ENCODE data around the gene HOXB5.

Gene HOXB5

DNA sequence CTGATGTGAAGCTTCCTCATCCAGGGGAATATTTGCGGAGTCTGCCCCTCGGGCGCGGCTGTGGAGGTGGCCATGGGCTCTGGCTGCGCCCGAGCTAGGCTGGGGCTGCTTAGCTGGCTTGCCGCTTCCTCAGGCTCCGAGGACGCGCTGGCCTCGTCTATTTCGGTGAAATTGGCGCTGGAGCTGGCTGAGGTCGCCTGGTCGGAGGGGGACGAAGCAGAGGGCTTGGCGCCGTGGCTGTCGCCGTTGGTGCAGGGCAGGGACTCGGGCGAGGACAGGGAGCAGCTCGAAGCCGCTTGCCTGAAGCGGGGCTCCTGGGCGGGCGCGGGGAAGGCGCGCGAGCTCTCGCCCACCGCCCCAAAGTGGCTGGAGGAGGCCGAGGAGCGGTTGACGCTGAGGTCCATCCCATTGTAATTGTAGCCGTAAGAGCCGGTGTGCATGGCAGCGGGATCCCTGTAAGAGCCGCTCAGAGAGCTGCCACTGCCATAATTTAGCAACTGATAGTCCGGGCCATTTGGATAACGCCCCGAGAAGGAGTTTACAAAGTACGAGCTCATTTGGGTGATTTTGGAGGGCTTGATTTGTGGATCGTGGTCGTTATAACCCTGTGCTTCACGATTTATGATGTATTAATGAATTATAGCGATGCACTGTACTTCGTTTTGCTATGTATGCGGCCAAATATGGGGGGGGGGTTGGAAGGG, at the start of gene HOXB5:
HOXB5 (minus strand) TSS at position 654 of the 704 bp plus-strand sequence; CDS start at position 557, 97 bp downstream.
- in situ Hi-C loops (cut with HindIII; ENCODE audit: low sequenced_read_pairs): no loop called here

DNA sequence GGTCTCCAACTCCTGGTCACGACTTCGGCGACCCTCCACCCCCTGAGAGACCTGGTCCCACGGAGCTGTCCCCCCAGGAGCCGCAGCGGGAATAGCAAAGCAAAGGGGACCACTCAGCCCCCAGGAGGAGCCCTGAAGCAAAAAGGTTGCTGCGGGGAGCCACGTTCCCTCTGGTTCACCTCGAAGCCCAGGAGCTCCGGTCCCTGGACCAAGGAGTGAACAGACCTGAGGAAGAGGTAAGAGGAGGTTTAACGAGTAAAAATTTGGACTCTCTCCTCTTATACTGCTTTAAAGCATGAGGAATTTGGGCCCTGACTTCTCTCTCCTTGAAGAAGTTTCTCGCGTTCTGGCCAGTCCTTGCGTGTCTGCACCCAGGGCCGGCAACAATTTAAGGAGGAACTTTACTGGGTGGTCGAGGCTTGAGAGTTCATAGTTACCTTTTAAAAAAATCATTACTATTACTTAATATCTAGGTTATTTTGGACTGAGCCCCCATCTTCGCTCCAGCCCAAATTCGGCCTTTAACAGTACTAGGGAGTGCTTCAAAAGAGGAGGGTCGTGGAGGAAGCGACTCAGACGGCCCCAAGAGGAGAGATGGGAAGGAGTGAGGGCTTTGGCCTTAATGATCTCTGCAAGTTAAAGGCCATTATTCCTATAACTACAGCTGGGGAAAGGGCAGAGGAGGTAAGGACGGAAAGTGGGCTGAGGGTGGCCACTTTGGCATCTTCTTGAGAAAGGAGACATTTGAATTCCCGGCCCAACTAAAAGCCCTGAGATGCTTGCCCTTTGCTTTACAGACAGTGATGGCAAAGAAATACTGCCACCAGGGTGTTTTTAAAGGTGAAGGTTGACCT, 49.5 kb upstream of the HOXB5 start:
- in situ Hi-C loops (cut with HindIII; ENCODE audit: low sequenced_read_pairs): no loop called here

DNA sequence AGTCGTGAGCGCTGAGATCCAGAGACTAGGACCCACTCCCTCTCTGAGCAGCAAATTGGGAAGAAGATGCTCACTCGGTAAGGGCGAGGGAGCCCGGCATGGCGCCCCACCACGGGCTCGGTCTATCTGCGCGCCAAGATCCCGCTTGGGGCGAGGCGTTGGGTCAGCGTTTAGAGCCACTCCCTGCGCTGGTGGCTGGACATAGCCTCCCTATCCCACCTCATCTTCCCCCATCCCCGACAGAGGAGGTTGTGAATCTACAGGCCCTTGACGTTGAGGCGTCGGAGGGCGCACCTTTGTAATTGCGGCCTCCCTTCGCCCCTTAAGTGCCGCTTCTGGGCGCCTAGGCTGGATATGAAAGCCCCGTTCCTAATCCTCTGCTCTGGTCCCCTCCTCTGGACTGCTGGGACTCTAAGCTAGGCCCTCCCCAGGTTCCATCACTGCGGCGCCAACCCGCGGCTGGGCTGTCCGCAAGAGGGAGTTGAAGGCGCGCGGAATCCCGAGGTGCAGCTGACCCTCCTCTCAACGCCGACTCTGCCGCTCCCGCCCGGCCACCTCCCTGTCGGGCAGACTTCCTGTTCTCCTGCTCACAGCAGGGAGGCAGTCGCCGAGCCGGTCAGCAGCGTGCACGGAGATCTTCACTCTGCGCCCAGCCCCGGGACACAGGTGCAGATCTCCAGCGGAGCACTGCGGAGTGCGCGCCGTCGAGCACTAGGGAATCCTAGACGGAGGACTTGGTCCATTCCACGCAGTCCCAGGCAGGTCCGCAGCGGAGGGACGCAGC, 48.7 kb upstream of the HOXB5 start:
- in situ Hi-C loops (cut with HindIII; ENCODE audit: low sequenced_read_pairs): no loop called here

DNA sequence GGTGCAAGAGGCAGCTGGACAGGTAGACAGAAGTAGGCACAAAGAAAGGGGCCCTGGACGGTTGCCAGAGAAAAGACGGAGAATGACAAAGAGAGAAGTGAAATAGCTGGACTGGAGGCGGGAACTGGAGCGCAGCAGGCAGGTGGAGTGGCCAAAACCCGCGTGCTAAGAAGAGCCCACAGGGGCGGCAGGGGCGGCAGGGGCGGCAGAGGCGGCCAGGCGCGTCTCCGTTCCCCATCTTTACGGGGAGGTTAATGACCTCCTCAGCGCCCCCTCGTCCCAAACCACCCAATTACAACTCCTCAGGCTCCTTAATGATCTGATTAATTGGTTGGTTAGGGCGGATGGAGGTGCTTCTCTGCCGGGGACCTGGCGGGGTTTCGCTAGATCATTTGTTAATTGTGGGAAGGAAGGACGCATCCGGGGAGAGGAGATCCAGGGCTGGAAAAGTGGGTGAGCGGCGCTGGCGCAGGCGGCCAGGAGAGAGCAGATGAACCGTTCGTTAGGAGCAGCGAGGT, 48.0 kb upstream of the HOXB5 start:
- in situ Hi-C loops (cut with HindIII; ENCODE audit: low sequenced_read_pairs): no loop called here

DNA sequence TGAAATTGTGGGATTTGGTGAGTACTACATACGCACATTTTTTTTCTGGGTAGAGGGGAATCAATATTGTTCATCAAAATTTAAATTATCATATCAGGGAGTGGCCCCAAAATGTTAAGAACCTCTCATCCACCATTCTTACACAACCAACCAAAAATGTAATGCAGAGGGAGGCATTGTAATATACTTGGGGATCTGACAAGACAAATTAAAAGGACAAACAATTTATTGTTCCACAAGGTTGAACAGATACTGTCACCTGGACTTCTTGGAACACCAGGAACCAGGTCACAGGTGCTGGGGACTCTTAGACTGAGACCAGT, 47.2 kb upstream of the HOXB5 start:
- in situ Hi-C loops (cut with HindIII; ENCODE audit: low sequenced_read_pairs): no loop called here

DNA sequence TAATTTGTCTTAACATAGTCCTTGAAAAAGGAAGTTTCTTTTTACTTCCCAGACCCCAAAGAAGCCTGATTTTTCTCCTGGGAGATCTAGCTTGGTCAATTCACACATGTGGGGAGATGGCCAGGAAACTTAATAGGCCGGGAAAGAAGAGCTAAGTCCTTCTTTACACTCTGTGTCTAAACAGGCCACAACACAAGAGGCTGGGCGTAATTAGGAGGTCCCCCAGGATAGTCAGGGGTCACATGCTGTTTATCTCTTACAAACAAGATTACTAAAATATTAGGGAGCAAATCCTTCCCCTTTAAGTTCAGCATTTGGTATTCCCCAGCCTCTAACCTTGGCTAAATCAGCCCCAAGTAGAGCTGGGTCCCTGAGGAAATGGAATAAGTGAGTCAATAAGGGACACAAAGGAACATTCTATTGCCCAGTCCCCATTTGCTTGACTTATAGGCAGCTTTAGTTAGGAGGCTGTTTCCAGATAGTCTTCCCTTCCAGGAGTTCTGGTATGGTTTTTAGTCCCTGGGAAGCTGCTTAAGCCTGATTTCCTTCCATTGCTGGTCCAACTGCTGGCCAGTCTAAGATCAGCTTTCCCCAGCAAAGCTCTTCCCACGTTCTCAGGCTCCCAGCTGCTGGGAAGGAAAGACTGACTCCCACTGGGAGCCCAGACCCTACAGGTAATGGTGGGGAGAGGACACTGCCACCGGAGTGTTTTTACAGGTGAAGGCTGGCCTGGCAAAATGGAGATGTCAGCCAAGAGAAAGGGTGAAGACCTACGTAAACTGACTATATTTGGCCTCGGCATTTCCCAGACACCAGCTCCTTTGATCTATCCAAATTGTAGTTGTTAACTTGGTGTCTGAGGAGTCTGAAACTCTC, 46.6 kb upstream of the HOXB5 start:
- in situ Hi-C loops (cut with HindIII; ENCODE audit: low sequenced_read_pairs): no loop called here

DNA sequence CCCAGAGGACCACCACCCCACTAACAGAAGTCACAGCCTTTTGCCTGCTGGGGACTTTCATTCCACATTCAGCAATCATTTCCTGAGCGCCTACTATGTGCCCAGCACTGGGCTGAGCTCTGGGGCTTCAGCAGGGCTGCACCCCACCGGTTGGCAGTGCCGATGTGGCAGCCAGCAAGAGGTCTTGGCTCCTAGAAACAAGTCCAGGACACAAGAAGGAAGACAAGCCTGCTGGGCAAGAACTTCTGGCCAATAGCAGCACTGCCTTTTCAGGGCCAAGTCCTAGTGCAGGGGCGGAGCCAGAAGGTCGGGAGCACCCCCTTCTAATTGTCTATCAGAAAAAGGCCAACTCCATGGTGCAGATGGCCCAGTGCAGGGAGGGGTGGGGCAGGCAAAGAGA, 45.6 kb upstream of the HOXB5 start:
- in situ Hi-C loops (cut with HindIII; ENCODE audit: low sequenced_read_pairs): no loop called here

DNA sequence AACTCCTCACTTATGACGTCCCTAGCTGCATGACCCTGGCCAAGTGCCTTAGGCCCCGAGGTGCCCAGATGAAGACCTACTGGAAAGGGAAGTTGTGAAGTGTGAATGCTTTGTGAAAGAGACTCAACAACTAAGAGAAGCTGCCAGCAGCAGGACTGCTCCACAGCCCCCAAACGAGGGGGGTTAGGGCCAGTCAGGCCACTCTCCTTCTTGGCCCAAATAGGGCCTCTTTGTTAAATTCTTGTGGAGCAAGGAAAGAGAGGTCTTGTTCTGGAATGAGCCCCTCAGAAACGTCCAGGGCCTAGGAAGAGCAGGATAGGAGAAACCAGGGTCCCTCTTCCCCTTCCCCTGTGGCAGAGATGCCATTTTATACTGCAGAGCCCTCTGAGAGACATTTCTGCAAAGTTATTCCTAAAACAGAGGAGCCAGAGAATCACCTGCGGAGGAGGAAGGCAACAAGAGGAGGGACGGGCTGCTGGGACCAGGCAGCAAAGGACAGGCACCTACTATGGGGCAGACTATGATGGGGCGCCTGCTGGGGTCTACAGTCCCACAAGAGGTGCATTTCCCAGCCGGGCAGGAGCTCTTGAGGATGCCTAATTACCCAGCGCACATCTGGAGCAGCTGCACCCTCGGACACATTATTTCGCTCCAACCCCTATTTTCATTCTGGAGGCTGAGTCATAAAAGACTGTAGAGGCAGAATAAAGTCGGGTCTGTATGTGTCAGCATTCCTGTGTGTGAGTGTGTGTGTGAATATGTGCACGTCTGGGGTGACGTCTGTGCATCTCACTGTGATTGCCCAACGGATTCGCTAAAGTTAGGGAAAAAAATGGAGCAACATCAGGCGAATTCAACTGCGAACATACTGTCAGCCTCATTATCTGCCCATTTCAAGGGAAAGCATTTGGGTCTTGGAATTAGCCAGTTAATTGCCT, 44.0 kb upstream of the HOXB5 start:
- in situ Hi-C loops (cut with HindIII; ENCODE audit: low sequenced_read_pairs): no loop called here

DNA sequence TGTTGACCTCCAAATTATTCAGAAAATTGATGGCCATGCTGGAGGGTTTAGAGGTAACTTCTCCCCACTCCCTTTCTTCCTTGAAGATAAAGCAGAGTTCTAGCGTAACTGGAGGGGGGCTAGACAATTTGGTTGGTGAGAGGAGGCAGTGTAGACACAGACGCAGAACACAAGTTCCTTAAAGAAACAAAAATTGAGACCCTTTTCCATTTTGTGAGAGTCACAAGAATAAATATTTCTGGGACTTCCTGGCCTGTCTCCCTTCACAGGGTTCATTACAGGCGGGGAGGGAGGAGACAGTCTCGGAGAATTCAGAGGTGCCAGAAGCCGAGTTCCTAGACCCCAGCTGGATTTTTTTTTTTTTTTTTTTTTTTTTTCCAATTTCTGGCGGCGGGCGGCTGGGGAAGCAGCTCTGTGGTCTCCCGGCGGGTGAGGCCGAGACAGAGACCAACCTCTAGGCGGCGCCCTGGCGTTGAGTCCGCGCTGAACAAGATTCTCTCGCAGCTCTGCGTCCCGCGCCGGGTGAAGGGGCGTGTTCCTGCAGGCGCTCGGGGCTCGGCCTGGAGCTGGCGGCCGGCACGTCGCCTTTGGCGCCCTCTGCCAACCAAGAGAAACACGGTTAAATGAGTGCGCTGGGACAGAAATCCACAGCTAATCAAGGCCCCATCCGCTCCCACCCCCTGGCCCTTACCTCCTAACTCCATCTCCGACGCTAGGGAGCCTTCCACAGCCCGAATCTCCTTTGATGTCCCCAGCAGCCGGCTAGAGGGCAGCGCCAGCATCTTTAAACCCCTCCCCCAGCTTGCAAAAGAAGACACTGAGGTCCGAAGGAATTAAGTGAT, 42.8 kb upstream of the HOXB5 start:
- in situ Hi-C loops (cut with HindIII; ENCODE audit: low sequenced_read_pairs): no loop called here

DNA sequence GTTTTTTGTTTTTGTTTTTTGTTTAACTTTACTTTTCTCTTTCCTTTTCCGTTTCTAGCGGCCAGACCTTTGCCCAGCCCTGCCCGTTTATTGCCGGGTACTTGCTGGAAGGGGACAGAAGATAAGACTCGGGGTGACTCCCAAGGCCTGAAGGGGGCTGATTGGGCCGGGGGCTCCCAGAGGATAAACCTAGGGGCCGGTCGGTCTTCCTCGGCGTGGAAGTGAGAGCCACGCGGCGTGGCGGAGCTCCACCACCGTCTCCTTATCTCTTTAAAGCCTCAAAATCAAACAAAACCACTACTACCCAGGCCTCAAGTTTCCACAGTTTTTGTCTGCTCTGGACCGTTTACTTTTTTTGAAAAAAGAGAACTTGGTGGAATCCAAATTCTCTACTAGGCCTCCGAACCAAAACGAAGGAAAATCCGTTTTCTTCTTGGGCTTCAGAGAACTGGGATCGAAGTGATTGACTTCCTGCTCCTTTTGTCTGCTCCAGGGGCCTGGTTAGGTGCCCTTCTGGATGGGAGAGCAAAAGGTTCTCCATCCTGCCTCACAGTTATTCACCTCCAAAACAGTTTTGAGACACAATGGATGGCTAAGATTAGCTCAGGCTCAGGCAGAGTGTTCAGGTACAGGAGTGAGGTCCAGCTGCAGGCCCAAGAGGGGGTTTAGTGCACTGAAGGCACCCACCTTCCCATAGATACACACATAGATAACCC, 41.1 kb upstream of the HOXB5 start:
- in situ Hi-C loops (cut with HindIII; ENCODE audit: low sequenced_read_pairs): no loop called here

DNA sequence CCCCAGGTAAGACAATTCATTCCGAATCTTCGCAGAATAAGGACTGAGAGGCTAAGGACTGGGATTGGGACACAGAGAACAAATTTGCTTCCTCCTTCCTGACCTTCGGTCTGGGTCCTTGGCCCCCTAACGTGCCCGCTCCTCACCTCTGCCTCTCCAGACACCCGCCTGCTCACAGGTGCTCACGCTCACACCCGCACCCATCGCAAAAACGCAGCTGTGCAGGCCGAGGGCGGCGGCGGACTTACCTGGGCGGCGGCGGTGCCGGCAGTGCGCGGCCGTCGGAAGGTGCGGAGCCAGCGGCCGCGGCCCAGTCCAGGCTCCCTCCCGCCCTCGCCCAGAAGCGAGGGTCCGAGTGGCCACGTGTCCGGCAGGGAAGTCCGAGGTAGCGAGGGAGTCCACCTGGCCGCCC, 39.7 kb upstream of the HOXB5 start:
- in situ Hi-C loops (cut with HindIII; ENCODE audit: low sequenced_read_pairs): no loop called here

DNA sequence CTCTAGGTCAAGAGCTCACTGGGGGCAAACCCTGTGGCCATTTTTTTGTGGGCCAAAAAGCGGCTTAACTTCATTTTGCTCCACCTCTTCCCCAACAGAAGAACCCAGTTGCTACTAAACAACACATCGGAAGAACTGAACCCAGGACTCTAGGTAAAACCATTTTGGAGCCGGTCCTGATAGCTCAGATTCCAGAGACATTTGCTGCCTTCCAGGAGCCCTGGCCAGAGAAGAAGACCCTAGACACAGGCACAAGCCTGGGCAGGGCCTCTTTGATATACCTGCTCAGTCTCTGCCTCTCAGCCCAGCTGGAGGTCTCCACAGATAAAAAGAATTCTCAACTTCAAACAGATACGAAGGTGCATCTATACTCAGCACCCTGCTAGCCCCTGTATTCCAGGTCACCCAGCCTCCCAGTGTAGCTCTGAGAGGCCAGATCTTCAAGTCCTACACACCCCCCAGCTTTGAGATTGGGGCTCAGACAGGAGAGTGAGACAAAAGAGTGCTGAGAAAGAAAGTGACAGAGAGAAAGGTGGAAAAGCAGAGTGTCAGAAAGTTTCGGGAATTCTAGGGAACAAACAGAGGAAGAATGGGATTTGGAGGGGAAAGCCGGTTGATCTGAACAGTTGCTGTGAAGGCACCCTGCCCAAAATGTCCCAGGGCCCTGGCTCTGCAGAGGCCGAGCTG, 39.1 kb upstream of the HOXB5 start:
- in situ Hi-C loops (cut with HindIII; ENCODE audit: low sequenced_read_pairs): no loop called here

DNA sequence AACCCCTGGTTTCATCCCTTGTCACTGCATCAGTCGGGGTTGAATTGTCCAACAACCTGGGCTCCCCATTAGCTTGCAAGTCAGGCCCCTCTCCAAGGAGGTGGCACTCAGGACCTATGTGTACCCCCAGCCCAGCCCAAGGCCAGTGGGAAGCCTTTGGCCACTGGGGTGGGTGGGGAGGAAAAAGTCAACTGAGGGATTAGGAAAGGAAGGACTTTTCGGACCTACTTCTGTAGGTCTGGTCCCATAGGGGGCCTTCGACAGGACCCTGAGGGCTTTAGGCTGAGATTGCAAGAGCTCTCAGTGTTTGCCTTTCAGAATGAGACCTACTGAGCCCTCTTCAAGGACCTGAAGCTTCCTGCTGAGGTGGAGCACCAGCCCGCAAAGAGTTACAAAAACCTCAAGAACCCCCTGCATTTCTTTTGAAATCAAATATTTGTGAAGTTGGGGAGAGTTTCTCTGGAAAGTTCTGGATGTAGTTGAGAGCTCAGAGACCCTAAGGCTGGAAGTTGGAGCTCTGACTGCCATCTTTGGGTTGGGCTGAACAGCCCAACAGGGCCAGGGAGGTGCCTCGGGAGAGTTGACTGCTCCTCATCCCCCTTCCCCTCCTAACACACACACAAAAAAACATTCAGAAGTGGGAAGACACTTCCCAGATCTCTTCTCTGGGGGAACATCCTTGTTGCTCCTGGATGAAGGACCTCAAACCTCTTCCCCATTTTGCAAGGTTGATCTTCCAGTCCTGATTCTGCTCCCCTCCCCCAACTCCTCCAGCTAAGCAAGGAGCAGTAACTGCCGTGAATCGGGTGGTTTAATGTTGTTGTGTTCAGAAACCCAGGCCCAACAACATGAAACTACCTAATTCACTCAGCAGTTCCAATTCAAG, 38.4 kb upstream of the HOXB5 start:
- in situ Hi-C loops (cut with HindIII; ENCODE audit: low sequenced_read_pairs): no loop called here

DNA sequence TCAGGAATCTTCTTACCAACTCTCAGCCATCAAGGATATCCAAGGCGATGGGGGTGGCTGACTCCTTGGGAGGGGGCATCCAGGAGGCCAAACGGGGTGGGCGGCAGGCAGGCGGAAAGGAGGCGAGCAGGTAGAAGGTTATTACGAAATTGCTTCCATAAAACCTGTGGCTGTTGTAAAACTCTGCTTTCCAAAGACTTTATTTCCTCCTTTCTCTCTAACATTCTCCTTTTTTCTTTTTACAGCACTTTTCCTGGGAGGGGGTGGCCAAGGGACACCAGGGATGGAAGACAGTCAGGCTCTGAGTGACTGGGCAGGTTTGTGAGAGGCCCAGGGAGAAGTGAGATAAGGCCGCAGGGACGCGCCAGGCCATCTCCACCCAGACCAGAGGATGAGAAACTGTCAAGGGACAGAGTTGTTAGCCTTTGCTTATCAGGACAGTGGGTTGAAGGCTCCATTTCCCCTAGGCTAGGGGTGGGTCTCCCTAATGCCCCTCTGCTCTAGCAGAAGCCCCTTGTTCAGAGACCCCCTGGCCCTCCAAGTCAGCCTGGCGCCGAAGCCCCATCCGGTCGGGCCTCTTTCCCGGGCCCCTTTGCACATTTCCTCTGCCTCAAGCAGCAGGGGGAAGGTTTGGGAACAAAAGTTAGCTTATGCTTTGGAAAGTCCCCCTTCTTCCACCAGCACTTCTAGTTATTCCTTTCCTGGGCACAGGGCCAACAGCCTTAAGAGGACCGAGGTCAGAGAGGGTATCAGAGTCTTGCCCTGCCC, 37.5 kb upstream of the HOXB5 start:
- in situ Hi-C loops (cut with HindIII; ENCODE audit: low sequenced_read_pairs): no loop called here
